HEK293 (cell line): ENCODE data around the gene EXOC1.

ENCODE experiments used
- ATF2 ChIP-seq: fragments of 450-650 bp; formaldehyde crosslinking; IDR thresholded peaks from 2 replicates; pipeline ENCODE4 v1.5.1; 2016; ENCODE audit warnings: missing biosample characterization, missing genetic modification characterization, low read depth
- CTCF ChIP-seq: fragments of 450-650 bp; formaldehyde crosslinking; IDR thresholded peaks from 2 replicates; pipeline ENCODE4 v1.5.1; 2016; ENCODE audit warnings: missing biosample characterization, missing genetic modification characterization
- ZNF221 ChIP-seq: fragments of 450-650 bp; formaldehyde crosslinking; IDR thresholded peaks from 2 replicates; pipeline ENCODE4 v1.5.1; 2017; ENCODE audit warnings: missing biosample characterization, missing genetic modification characterization, borderline replicate concordance
- ZNF449 ChIP-seq: fragments of 450-650 bp; formaldehyde crosslinking; IDR thresholded peaks from 2 replicates; pipeline ENCODE4 v1.5.1; 2017; ENCODE audit warnings: missing biosample characterization, mild to moderate bottlenecking, missing genetic modification characterization, moderate library complexity
- ZNF654 ChIP-seq: fragments of 450-650 bp; formaldehyde crosslinking; IDR thresholded peaks from 2 replicates; pipeline ENCODE4 v1.5.1; 2016; ENCODE audit warnings: low read depth, missing biosample characterization, missing genetic modification characterization

- TF ChIP-seq ZNF221, result no peak
- TF ChIP-seq ZNF449, result no peak
- TF ChIP-seq CTCF (tag by site-specific recombination), result no peak
- no peak for TF ChIP-seq ZNF654 (tag by site-specific recombination)
- TF ChIP-seq ATF2 (tag by site-specific recombination), result no peak
These were observed 4.1 kb downstream of the EXOC1 start for GRCh38 chr4:55857586-55857985.
